CD14-positive monocyte (primary cell): ENCODE results near the gene BRI3. TPM values are rescaled to one million over a fixed set of nuclear protein-coding genes. Genes with fewer than 3 reads are reported as not detected.

Source experiments
- DNase-seq, 3 donors: peaks; one replicate each; pipeline ENCODE4 v3.0.0-alpha.2; 2011 to 2022
- H2AFZ ChIP-seq: 2 replicates; pipeline ENCODE4 v1.6.0; 2012; ENCODE audit warnings: mild to moderate bottlenecking, low read depth, low read length, inconsistent platforms; ENCODE audit not compliant: insufficient read depth, poor library complexity, severe bottlenecking
- H3K27ac ChIP-seq, 2 donors: 1 replicate in 1 of 2; 2 replicates in 1 of 2; pipeline ENCODE4 v1.5.1; 2012 to 2013; ENCODE audit warnings: low read length in 2 of 2, control low read depth in 1 of 2, inconsistent platforms in 1 of 2, low read depth in 1 of 2, mild to moderate bottlenecking in 1 of 2
- H3K27me3 ChIP-seq, 2 donors: one replicate each; pipeline versions ENCODE4 v1.6.0 to v1.6.1; 2011 to 2013; ENCODE audit warnings: low read length in 2 of 2; ENCODE audit not compliant: control insufficient read depth in 2 of 2, insufficient read depth in 2 of 2
- H3K36me3 ChIP-seq, 2 donors: replicated peaks in 1 of 2; 1 replicate in 1 of 2; 2 replicates in 1 of 2; pipeline versions ENCODE4 v1.5.1 to v1.6.1; 2012 to 2013; ENCODE audit warnings: low read length in 2 of 2, control low read depth in 1 of 2, inconsistent platforms in 1 of 2, mild to moderate bottlenecking in 1 of 2; ENCODE audit not compliant: insufficient read depth in 2 of 2, control insufficient read depth in 1 of 2
- H3K4me1 ChIP-seq, 2 donors: 1 replicate in 1 of 2; 2 replicates in 1 of 2; pipeline versions ENCODE4 v1.5.1 to v1.6.1; 2012 to 2013; ENCODE audit warnings: low read length in 2 of 2, control low read depth in 1 of 2, inconsistent platforms in 1 of 2, mild to moderate bottlenecking in 1 of 2, moderate library complexity in 1 of 2; ENCODE audit not compliant: insufficient read depth in 2 of 2, control insufficient read depth in 1 of 2
- H3K4me2 ChIP-seq: replicated peaks from 2 replicates; pipeline ENCODE3; 2012; ENCODE audit warnings: low read length, moderate library complexity, mild to moderate bottlenecking; ENCODE audit not compliant: poor library complexity, severe bottlenecking; ENCODE audit errors: extremely low read depth
- H3K4me3 ChIP-seq, 3 experiments: fragments of 200-600 bp in 1 of 3; sonication (generic) in 1 of 3; replicated peaks in 1 of 3; 1 replicate in 2 of 3; 2 replicates in 1 of 3; pipeline ENCODE4 v1.5.1; 2011 to 2013; ENCODE audit warnings: low read length in 3 of 3, mild to moderate bottlenecking in 3 of 3, control low read depth in 2 of 3, low read depth in 2 of 3, inconsistent platforms in 1 of 3, moderate library complexity in 1 of 3
- H3K79me2 ChIP-seq: 2 replicates; pipeline ENCODE4 v1.6.0; 2012; ENCODE audit warnings: mild to moderate bottlenecking, control low read depth, inconsistent platforms, low read length, moderate library complexity; ENCODE audit not compliant: insufficient read depth
- H3K9ac ChIP-seq: 2 replicates; pipeline ENCODE4 v1.6.0; 2017; ENCODE audit warnings: low read length, mild to moderate bottlenecking; ENCODE audit not compliant: insufficient read depth, poor library complexity, severe bottlenecking
- H3K9me3 ChIP-seq, 2 donors: replicated peaks in 1 of 2; 1 replicate in 1 of 2; 2 replicates in 1 of 2; pipeline versions ENCODE4 v1.5.1 to v1.6.1; 2012 to 2013; ENCODE audit warnings: low read length in 2 of 2, control low read depth in 1 of 2; ENCODE audit not compliant: control insufficient read depth in 1 of 2, insufficient read depth in 1 of 2
- H4K20me1 ChIP-seq: 2 replicates; pipeline ENCODE4 v1.6.0; 2012; ENCODE audit warnings: mild to moderate bottlenecking, low read length, control low read depth, moderate library complexity; ENCODE audit not compliant: insufficient read depth
- H3K27ac Mint-ChIP-seq, 7 donors: one replicate each; pipeline ENCODE4 v1.8.0; 2020; ENCODE audit warnings: mild to moderate bottlenecking in 7 of 7, mixed read lengths in 7 of 7, moderate library complexity in 6 of 7, inconsistent platforms in 2 of 7
- H3K27me3 Mint-ChIP-seq, 3 donors: one replicate each; pipeline ENCODE4 v1.8.0; 2021 to 2022; ENCODE audit warnings: low read depth in 3 of 3, mild to moderate bottlenecking in 3 of 3, mixed read lengths in 3 of 3, moderate library complexity in 3 of 3, inconsistent platforms in 1 of 3
- H3K36me3 Mint-ChIP-seq, 2 donors: one replicate each; pipeline ENCODE4 v1.8.0; 2020; ENCODE audit warnings: mixed read lengths in 2 of 2, inconsistent platforms in 1 of 2, mild to moderate bottlenecking in 1 of 2
- H3K4me1 Mint-ChIP-seq: one replicate; pipeline ENCODE4 v1.8.0; 2020; ENCODE audit warnings: mild to moderate bottlenecking, mixed read lengths
- H3K4me3 Mint-ChIP-seq, 2 donors: one replicate each; pipeline ENCODE4 v1.8.0; 2020; ENCODE audit warnings: mild to moderate bottlenecking in 2 of 2, mixed read lengths in 2 of 2, moderate library complexity in 1 of 2
- H3K9me3 Mint-ChIP-seq, 7 donors: one replicate each; pipeline ENCODE4 v1.8.0; 2020 to 2022; ENCODE audit warnings: mixed read lengths in 7 of 7, mild to moderate bottlenecking in 6 of 7, moderate library complexity in 6 of 7, inconsistent platforms in 2 of 7
- CTCF ChIP-seq: fragments of 200-600 bp; IDR thresholded peaks from one replicate; pipeline ENCODE4 v1.8.0; 2022; ENCODE audit warnings: antibody characterized with exemption, mild to moderate bottlenecking
- WGBS: methylation state at CpG from one replicate; pipeline ENCODE4 v1.1.5; 2013; ENCODE audit warnings: missing lambda C conversion rate; ENCODE audit not compliant: insufficient coverage; 5-methylcytosine and 5-hydroxymethylcytosine counted together
- intact Hi-C, 2 donors: fragments of 100-400 bp; cut with micrococcal nuclease; formaldehyde crosslinking; loops; one replicate each; pipeline versions ENCODE4 v1.15.0 to v1.15.1; 2023
- polyA plus RNA-seq, 3 donors: library from polyadenylated mRNA; depleted of rRNA in 1 of 3; unstranded in 2 of 3; stranded (reverse) in 1 of 3; fragments of 300-500 nt in 2 of 3; fragments of >200 nt in 1 of 3; fragmentation: Illumina TruSeq in 2 of 3; gene quantifications; 1 replicate in 2 of 3; 2 replicates in 1 of 3; pipeline ENCODE4 v1.2.3, GENCODE V29; 2012 to 2021

BRI3 gene
- polyA plus RNA-seq, 3 donors, result 120 to 273 (median 149) TPM

GRCh38 chr7:98282703-98283102, 1.2 kb downstream of the BRI3 start:
- intact Hi-C loops, result loop anchor here (5.0 to 10.0 kb wide), 2 partner anchors 150 to 522 kb away; no protein-coding TSS in a partner anchor
- 60% methylated on average over 13 of the region's 16 CpGs for WGBS
- H3K36me3 Mint-ChIP-seq, result peaks cover 23 to 42% of the 10 kb centered on the region in 2 donors
- no peaks in the 10 kb centered on the region for H3K9me3 Mint-ChIP-seq
- no peaks in the 10 kb centered on the region for H3K9me3 ChIP-seq
- H3K27ac ChIP-seq, result peak overlapping the region; percentile 98 to 99
- no peak overlapping the region for H2AFZ ChIP-seq
- H3K27me3 Mint-ChIP-seq, result peaks cover 0 to 2% (median 0%) of the 10 kb centered on the region in 3 donors
- H3K4me2 ChIP-seq, result peak overlapping the region; percentile 100
- peak in 1 of 3 donors; percentile 14 for DNase-seq
- peaks cover 60% of the 10 kb centered on the region for H3K4me1 Mint-ChIP-seq
- H3K4me3 ChIP-seq, result peak overlapping the region; percentile 85 to 96 (median 91)
- peaks cover 64% of the 10 kb centered on the region for H3K79me2 ChIP-seq
- peaks cover 9 to 12% of the 10 kb centered on the region in 2 donors for H3K36me3 ChIP-seq
- no peak for TF ChIP-seq CTCF
- peak overlapping the region; percentile 92 to 97 for H3K4me3 Mint-ChIP-seq
- H3K9ac ChIP-seq, result peak overlapping the region; percentile 98
- H3K27ac Mint-ChIP-seq, result peak overlapping the region; percentile 96 to 99 (median 98)
- H3K27me3 ChIP-seq, result no peaks in the 10 kb centered on the region
- H4K20me1 ChIP-seq, result peaks cover 55% of the 10 kb centered on the region
- H3K4me1 ChIP-seq, result peaks cover 50 to 62% of the 10 kb centered on the region in 2 donors

DNA sequence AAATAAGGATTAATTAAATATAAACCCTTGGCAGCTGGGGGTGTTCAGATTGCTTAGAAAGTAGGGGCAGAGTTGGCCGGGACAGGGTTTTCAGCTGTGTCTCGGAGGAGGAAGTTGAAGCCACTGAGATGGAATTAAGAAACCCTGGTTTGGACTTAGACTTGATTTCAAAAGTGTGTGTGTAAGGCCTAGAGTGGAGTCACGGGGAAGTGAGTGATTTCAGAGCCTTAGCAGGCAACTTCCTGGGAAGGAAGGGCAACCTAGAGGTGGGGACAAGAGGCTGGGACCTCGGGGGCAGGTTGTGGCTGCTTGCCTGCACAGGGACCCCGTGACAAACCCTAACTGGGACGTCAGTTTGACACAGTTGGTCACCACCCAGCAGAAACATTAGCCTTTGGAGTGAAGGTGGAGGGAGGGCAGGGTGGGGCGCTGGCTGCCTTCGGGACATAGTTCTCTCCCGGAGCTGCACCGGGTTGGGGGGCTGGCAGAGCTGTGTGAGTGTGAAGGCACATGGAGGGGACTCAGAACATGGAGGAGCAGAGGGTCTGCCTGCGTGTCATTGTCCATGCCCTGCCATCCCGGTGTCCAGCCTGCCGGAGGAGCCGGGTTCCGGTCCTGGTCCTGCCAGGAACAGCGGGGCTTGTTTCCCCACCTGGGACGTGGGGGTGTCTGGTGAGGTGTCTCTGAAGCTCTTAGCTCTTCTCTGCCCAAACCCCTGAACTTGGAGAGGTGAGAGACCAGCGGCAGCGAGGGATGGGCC, 1.8 kb downstream of the BRI3 start:
- Histone ChIP-seq H3K4me1 (peaks cover 57 to 67% of the 10 kb centered on the region in 2 donors), H3K36me3 (peaks cover 15 to 18% of the 10 kb centered on the region in 2 donors), H3K27ac (peak overlapping the region; percentile 98 to 99), H2AFZ (no peak overlapping the region), H3K9me3 (no peaks in the 10 kb centered on the region), H3K4me3 (peak overlapping the region; percentile 85 to 96 (median 91)), H3K27me3 (no peaks in the 10 kb centered on the region), H4K20me1 (peaks cover 61% of the 10 kb centered on the region), H3K9ac (peak overlapping the region; percentile 98), H3K79me2 (peaks cover 70% of the 10 kb centered on the region), H3K4me2 (peak overlapping the region; percentile 100)
- DNase-seq, result peak; percentile 92 to 96 (median 96)
- Mint-ChIP-seq H3K9me3 (no peaks in the 10 kb centered on the region), H3K27me3 (peaks cover 0 to 2% (median 0%) of the 10 kb centered on the region in 3 donors), H3K27ac (peak overlapping the region; percentile 96 to 99 (median 98)), H3K4me1 (peaks cover 64% of the 10 kb centered on the region), H3K36me3 (peaks cover 23 to 45% of the 10 kb centered on the region in 2 donors), H3K4me3 (peak overlapping the region; percentile 92 to 97)
- TF ChIP-seq CTCF, result no peak
- WGBS, result 48% methylated on average over 19 of the region's 19 CpGs
- intact Hi-C loops, result loop anchor here (5.0 to 10.0 kb wide), 2 partner anchors 151 to 521 kb away; no protein-coding TSS in a partner anchor
